Neural progenitor cell (in vitro differentiated cells): ENCODE data around the gene OR7C1.
"Not testable (repeated sequence)": the region's sequence is repeated elsewhere in the genome, so short reads cannot be mapped to it uniquely, and the experiment has no call there.

Experiments
- CTCF ChIP-seq: fragments of 200-600 bp; sonication (generic); IDR thresholded peaks from 2 replicates; pipeline ENCODE4 v1.5.1; 2017; ENCODE audit warnings: antibody characterized with exemption, mild to moderate bottlenecking
- EZH2phosphoT487 ChIP-seq: fragments of 200-600 bp; sonication (generic); IDR thresholded peaks from 2 replicates; pipeline ENCODE4 v1.6.1; 2017; ENCODE audit warnings: antibody characterized with exemption

- TF ChIP-seq CTCF, EZH2phosphoT487: not testable (repeated sequence)
Observed at GRCh38 chr19:14777645-14778044, 57.3 kb downstream of the OR7C1 start.
